HG02571 (cell line): ENCODE results near the gene MNX1.

Source experiments
- ATAC-seq: cut with Tn5 transposase; IDR thresholded peaks from one replicate; pipeline ENCODE4 v1.9.1; 2021; ENCODE audit warnings: mild to moderate bottlenecking, moderate library complexity; ENCODE audit not compliant: unreplicated experiment

Gene MNX1

GRCh38 chr7:156979711-156980110, 30.8 kb downstream of the MNX1 start:
- no peak for ATAC-seq

- ATAC-seq: no peak
These were observed 31.4 kb downstream of the MNX1 start for GRCh38 chr7:156979007-156979606.

- ATAC-seq: no peak
These were observed 34.8 kb downstream of the MNX1 start for GRCh38 chr7:156975620-156976019.

- no peak for ATAC-seq
These were observed 40.5 kb downstream of the MNX1 start for GRCh38 chr7:156969972-156970420.

GRCh38 chr7:156968183-156968582, 42.3 kb downstream of the MNX1 start:
- no peak for ATAC-seq

DNA sequence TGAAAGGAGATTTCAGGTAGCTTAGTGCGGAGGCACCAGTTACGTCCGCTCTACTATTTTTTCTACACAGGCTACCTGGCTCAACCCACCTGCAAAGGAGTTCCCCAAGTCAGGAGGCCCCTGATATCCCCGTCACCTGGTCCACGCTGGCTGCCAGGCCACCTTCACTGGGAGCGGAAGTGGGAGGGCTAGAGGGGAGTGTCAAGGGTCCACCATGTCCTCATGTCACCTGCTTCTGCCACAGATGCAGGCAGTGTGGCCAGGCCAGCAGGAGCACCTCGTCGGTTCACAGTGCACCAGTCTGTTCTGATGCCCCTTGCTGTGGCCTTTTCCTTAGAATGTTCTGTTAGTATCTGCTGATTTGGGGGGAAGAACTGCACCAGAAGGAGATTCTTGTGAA, 44.1 kb downstream of the MNX1 start:
- no peak for ATAC-seq

DNA sequence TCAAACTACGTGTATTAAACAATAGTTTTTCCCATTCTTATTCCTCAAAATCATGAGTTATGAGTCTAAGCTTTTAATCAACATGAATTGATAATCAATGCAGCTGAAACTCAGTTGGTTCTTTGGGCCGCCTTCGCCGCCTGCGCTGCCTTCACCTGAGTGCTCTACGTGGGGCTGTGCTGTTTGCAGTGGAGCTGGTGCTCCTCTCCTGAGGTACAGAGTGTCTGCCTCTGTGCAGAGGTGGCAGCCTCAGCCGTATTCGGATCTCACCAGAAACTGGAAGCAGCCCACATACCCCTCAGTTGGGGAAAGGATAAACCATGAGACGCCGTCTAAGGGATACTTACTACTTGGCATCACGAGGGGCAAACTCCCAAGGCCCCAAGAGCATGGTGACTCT, 45.5 kb downstream of the MNX1 start:
- ATAC-seq: no peak

- ATAC-seq: no peak
These were observed 47.0 kb downstream of the MNX1 start for GRCh38 chr7:156963472-156963871.

- ATAC-seq: no peak
These were observed 47.6 kb downstream of the MNX1 start for GRCh38 chr7:156962897-156963296.

DNA sequence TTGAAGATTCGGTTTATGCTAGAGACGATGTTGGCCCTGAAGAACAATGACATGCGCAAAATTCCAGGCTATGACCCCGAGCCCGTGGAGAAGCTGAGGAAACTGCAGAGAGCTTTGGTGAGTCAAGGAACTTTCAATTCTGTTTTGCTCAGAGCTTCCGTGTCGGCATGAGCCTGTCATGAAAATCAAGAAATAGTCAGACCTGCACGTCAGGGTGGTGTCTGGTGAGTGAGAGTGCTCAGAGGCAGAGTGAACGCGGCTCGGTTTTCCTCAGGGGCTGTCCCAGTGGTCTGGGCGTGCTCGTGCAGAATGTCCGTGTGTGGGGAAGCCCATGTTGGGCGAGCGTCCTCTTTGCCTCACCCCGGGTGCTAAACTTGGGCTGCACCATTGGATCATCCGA, 48.3 kb downstream of the MNX1 start:
- ATAC-seq: no peak

DNA sequence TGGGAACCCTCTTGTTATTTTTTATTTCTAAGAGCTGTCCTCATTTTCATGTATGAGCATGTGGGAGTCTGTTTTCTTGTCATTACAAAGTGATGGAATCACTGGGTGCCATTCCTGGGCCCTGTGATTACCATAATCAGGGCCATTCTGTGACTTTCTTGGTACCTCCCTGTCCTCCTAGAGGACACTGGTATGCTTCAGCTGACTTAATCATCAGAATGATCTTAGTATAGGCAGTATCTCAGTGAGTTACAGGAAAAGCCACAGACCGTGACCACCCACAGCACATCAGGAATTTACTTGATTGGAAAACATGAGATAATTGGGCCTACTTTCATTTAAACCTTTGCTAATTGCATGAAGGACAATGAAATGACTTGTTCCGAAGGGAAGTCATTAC, 53.7 kb downstream of the MNX1 start:
- ATAC-seq: no peak

DNA sequence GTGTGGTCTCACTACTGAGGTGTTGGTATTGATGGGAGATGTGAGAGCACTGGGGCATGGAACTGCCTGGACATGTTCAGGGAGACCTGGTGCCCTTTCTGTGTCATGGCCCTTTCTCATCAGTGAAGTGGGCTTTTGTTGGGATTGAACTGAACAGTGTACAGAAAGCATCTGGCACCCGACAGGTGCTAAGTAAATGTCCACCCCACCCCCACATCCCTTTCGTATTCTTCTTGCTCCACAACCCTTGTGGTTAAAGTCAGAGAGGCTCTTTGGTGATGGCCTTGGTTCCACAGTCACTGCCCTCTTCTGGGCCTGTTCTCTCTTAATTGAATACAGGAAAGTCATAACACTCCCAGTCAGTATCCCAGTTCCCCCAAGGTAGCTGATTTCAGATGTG, 55.5 kb downstream of the MNX1 start:
- no peak for ATAC-seq
